ENCODE data around the gene DLG2. TPM values are rescaled to one million over a fixed set of nuclear protein-coding genes. Genes with fewer than 3 reads are reported as not detected.

The DLG2 gene
- total and polyA plus RNA-seq, 7 donors: 0.23 to 5.3 (median 3.4) TPM

- Histone ChIP-seq H3K9me3 (no peaks in the 10 kb centered on the region), H3K36me3 (ENCODE audit: insufficient read depth in 1 of 2, low read depth in 1 of 2) (no peaks in the 10 kb centered on the region), H3K27ac (no peak overlapping the region), H3K4me1 (no peaks in the 10 kb centered on the region), H3K27me3 (ENCODE audit: insufficient read depth in 3 of 3, low read length in 2 of 3) (no peaks in the 10 kb centered on the region), H3K4me3 (no peak overlapping the region)
- TF ChIP-seq, protein P1, sequence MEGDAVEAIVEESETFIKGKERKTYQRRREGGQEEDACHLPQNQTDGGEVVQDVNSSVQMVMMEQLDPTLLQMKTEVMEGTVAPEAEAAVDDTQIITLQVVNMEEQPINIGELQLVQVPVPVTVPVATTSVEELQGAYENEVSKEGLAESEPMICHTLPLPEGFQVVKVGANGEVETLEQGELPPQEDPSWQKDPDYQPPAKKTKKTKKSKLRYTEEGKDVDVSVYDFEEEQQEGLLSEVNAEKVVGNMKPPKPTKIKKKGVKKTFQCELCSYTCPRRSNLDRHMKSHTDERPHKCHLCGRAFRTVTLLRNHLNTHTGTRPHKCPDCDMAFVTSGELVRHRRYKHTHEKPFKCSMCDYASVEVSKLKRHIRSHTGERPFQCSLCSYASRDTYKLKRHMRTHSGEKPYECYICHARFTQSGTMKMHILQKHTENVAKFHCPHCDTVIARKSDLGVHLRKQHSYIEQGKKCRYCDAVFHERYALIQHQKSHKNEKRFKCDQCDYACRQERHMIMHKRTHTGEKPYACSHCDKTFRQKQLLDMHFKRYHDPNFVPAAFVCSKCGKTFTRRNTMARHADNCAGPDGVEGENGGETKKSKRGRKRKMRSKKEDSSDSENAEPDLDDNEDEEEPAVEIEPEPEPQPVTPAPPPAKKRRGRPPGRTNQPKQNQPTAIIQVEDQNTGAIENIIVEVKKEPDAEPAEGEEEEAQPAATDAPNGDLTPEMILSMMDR (IDR thresholded peaks at IDR 0.05): no peak
- WGBS, 3 donors: 78 to 86% (median 79%) methylated on average over 3 of the region's 3 CpGs
- DNase-seq: no peak
- intact Hi-C loops (cut with DNase I): no loop called here
- no peak for ATAC-seq
Measured at GRCh38 chr11:83635166-83635565, 1992.0 kb downstream of the DLG2 start.

- H3K36me3 ChIP-seq (ENCODE audit: insufficient read depth in 1 of 2, low read depth in 1 of 2): no peaks in the 10 kb centered on the region
- H3K9me3 ChIP-seq: no peaks in the 10 kb centered on the region
- 88 to 98% (median 95%) methylated on average over 1 of the region's 1 CpG for WGBS, 3 donors
- no peaks in the 10 kb centered on the region for H3K27me3 ChIP-seq (ENCODE audit: insufficient read depth in 3 of 3, low read length in 2 of 3)
- H3K4me3 ChIP-seq: no peak overlapping the region
- ATAC-seq: no peak
- TF ChIP-seq, protein P1 (IDR thresholded peaks at IDR 0.05): no peak
- H3K27ac ChIP-seq: no peak overlapping the region
- DNase-seq: no peak
- no peaks in the 10 kb centered on the region for H3K4me1 ChIP-seq
- intact Hi-C loops (cut with DNase I): no loop called here
Measured at GRCh38 chr11:83630211-83630610, 1996.9 kb downstream of the DLG2 start.

DNA sequence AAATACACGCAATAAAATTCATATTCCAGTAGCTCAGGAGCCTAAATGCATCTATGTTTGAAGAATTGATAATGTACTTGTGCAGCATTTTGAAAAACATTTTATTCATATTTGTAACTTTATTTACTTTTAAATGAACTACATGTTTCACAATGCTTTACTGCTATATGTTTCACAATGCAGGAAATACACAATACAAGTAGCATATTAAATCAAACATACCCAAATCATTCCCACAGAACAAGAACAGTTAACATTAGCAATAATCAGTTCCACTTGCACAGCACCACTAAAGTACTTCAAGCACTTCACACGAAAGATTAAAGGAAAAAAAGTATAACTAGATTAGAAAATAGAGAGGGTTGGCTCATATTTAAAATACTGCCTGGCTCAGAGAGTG is 1997.4 kb downstream of the DLG2 start:
- Histone ChIP-seq H3K9me3 (no peaks in the 10 kb centered on the region), H3K4me3 (no peak overlapping the region), H3K4me1 (no peaks in the 10 kb centered on the region), H3K27me3 (ENCODE audit: insufficient read depth in 3 of 3, low read length in 2 of 3) (no peaks in the 10 kb centered on the region), H3K36me3 (ENCODE audit: insufficient read depth in 1 of 2, low read depth in 1 of 2) (no peaks in the 10 kb centered on the region), H3K27ac (no peak overlapping the region)
- WGBS, 3 donors: 36 to 74% (median 38%) methylated on average over 2 of the region's 2 CpGs
- DNase-seq (no peak), ATAC-seq (no peak)
- TF ChIP-seq, protein P1 (IDR thresholded peaks at IDR 0.05): no peak
- intact Hi-C loops (cut with DNase I): no loop called here

- WGBS, 3 donors: 57 to 60% (median 58%) methylated on average over 5 of the region's 5 CpGs
- no peak for ATAC-seq
- H3K27ac ChIP-seq: no peak overlapping the region
- TF ChIP-seq, protein P1 (IDR thresholded peaks at IDR 0.05): no peak
- no peak overlapping the region for H3K4me3 ChIP-seq
- H3K9me3 ChIP-seq: no peaks in the 10 kb centered on the region
- no peaks in the 10 kb centered on the region for H3K27me3 ChIP-seq (ENCODE audit: insufficient read depth in 3 of 3, low read length in 2 of 3)
- intact Hi-C loops (cut with DNase I): no loop called here
- H3K36me3 ChIP-seq (ENCODE audit: insufficient read depth in 1 of 2, low read depth in 1 of 2): no peaks in the 10 kb centered on the region
- H3K4me1 ChIP-seq: no peaks in the 10 kb centered on the region
- DNase-seq: no peak
Measured at GRCh38 chr11:83628622-83629355, 1998.4 kb downstream of the DLG2 start.

DNA sequence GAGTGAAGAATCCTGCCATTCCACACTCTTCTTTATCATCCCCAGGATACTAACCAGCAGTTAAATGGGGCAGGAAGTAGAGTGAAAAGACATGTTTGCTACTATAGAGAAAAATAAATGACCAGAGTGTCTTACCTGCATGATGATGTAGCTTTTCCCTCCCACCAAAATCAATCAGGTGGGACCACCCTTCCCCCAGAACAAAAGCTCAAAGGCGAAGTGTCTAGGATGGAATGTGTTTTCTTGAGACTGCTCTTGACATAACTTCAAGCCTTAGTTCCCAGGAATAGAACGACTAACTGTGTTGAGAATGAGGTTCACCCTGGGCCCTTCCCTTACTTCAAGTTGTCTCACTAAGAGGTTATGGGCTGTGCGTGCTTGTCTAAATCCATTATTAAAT is 2001.8 kb downstream of the DLG2 start:
- ATAC-seq (no peak), DNase-seq (no peak)
- Histone ChIP-seq H3K9me3 (no peaks in the 10 kb centered on the region), H3K4me1 (no peaks in the 10 kb centered on the region), H3K27me3 (ENCODE audit: insufficient read depth in 3 of 3, low read length in 2 of 3) (no peaks in the 10 kb centered on the region), H3K4me3 (no peak overlapping the region), H3K36me3 (ENCODE audit: insufficient read depth in 1 of 2, low read depth in 1 of 2) (no peaks in the 10 kb centered on the region), H3K27ac (no peak overlapping the region)
- 87 to 95% (median 87%) methylated on average over 3 of the region's 3 CpGs for WGBS, 3 donors
- TF ChIP-seq, protein P1 (IDR thresholded peaks at IDR 0.05): no peak
- intact Hi-C loops (cut with DNase I): no loop called here
